ENCODE results near the gene ZPBP2.
"Not testable (repeated sequence)": the region's sequence is repeated elsewhere in the genome, so short reads cannot be mapped to it uniquely, and the experiment has no call there.

- not testable (repeated sequence) for TF ChIP-seq PRDM2 (tag by site-specific recombination; IDR thresholded peaks at IDR 0.05; ENCODE audit: borderline replicate concordance); ZBTB1 (tag by site-specific recombination; IDR thresholded peaks at IDR 0.05)
These were observed 18.1 kb downstream of the ZPBP2 start for GRCh38 chr17:39886102-39886501.
